HG02840 (cell line): ENCODE data around the gene QRICH2.
"Not testable (repeated sequence)": the region's sequence is repeated elsewhere in the genome, so short reads cannot be mapped to it uniquely, and the experiment has no call there.

Experiments
- ATAC-seq: cut with Tn5 transposase; IDR thresholded peaks from one replicate; pipeline ENCODE4 v1.9.1; 2021; ENCODE audit warnings: mild to moderate bottlenecking, moderate library complexity, moderate number of reproducible peaks; ENCODE audit not compliant: unreplicated experiment, low FRiP score

Gene QRICH2

DNA sequence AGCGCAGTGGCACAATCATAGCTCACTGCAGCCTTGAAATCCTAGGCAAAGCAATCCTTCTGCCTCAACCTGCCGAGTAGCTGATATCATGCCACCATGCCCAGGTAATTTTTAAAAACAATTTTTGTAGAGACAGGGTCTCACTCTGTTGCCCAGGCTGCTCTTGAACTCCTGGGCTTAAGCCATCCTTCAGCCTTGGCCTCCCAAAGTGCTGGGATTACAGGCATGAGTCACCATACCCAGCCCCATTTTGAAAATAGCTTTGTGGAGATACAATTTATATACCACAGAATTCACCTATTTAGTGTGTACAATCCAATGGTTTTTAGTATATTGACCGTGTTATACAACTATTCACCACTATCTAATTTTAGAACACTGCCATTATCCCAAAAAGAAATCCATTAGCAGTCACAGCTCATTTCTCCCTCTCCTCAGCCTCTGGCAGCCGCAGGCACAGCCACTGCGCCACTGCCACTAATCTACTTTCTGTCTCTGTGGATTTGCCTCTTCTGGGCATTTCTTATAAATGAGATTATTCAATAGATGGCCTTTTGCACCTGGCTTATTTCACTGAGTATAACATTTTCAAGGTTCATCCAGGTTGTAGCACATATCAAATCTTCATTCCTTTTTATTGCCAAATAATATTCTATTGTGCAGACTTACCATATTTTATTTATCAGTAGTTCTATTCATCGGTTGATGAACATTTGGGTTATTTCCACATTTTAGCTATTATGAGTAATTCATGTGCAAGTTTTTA, 74.3 kb downstream of the QRICH2 start:
- no peak for ATAC-seq

GRCh38 chr17:76232342-76232741, 75.7 kb downstream of the QRICH2 start:
- no peak for ATAC-seq

DNA sequence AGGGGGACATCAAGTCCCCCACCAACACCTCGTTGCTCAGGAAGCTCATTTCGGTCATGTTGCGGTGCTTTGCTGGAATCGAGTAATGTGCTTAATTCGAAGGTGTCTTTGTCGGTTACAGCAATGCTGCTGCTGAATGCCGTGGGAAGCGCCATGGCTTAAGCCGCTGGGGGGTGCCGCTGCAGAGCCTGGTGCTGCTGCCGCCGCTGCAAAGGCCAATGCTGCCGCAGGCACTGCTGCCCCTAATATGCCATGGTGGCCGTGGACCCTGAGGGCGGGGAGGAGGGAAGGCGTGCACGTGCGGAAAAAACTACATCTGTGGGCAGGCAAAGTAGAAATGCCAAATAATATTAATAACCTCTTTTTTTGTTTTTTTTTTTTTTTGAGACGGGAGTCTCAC, 81.3 kb downstream of the QRICH2 start:
- not testable (repeated sequence) for ATAC-seq

- not testable (repeated sequence) for ATAC-seq
Observed at GRCh38 chr17:76225373-76226086, 82.5 kb downstream of the QRICH2 start.
